ENCODE measurements around the gene AGTPBP1.

Gene AGTPBP1

GRCh38 chr9:85569988-85570387 is 171.8 kb downstream of the AGTPBP1 start:
- no peak for TF ChIP-seq CTCF (IDR thresholded peaks at IDR 0.05; ENCODE audit: control extremely low read depth, extremely low read depth, low read depth, missing control alignments)
- CTCF ChIA-PET, result interaction anchor here (1.0 to 3.2 kb wide), 5 partner anchors 9 to 633 kb away, joined by 3 to 12 read pairs (median 3); no protein-coding TSS in a partner anchor

GRCh38 chr9:85559526-85559925 is 182.2 kb downstream of the AGTPBP1 start:
- ChIA-PET POLR2A (no interaction called here), CTCF (interaction anchor here (1.2 kb wide), 1 partner anchor 16 kb away, joined by 3 read pairs; no protein-coding TSS in a partner anchor)
- TF ChIP-seq CTCF (IDR thresholded peaks at IDR 0.05; ENCODE audit: control extremely low read depth, extremely low read depth, low read depth, missing control alignments), result no peak
- DNase-seq (ENCODE audit: extremely low spot score), result no peak

More at GRCh38 chr9:85569988-85570387, 171.8 kb downstream of the AGTPBP1 start:
- DNase-seq (ENCODE audit: extremely low spot score), result no peak
- POLR2A ChIA-PET, result no interaction called here

- peak; percentile 17 for DNase-seq (ENCODE audit: extremely low spot score)
- ChIA-PET POLR2A (no interaction called here), CTCF (no interaction called here)
- no peak for TF ChIP-seq CTCF (IDR thresholded peaks at IDR 0.05; ENCODE audit: control extremely low read depth, extremely low read depth, low read depth, missing control alignments)
Measured at GRCh38 chr9:85554349-85554748, 187.4 kb downstream of the AGTPBP1 start.

- TF ChIP-seq CTCF (IDR thresholded peaks at IDR 0.05; ENCODE audit: control extremely low read depth, extremely low read depth, low read depth, missing control alignments), result no peak
- ChIA-PET CTCF (no interaction called here), POLR2A (no interaction called here)
- DNase-seq (ENCODE audit: extremely low spot score), result no peak
Measured at GRCh38 chr9:85553475-85553874, 188.3 kb downstream of the AGTPBP1 start.

- TF ChIP-seq CTCF (IDR thresholded peaks at IDR 0.05; ENCODE audit: control extremely low read depth, extremely low read depth, low read depth, missing control alignments), result no peak
- POLR2A ChIA-PET, result no interaction called here
- CTCF ChIA-PET, result no interaction called here
Measured at GRCh38 chr9:85547599-85547998, 194.2 kb downstream of the AGTPBP1 start.

GRCh38 chr9:85543196-85543595 is 198.6 kb downstream of the AGTPBP1 start:
- no peak for DNase-seq (ENCODE audit: extremely low spot score)
- no peak for TF ChIP-seq CTCF (IDR thresholded peaks at IDR 0.05; ENCODE audit: control extremely low read depth, extremely low read depth, low read depth, missing control alignments)
- ChIA-PET POLR2A (no interaction called here), CTCF (no interaction called here)

More at GRCh38 chr9:85547599-85547998, 194.2 kb downstream of the AGTPBP1 start:
- DNase-seq (ENCODE audit: extremely low spot score), result no peak

GRCh38 chr9:85541876-85542275 is 199.9 kb downstream of the AGTPBP1 start:
- ChIA-PET CTCF (interaction anchor here (1.1 kb wide), 1 partner anchor 13 kb away, joined by 3 read pairs; no protein-coding TSS in a partner anchor), POLR2A (no interaction called here)
- no peak for TF ChIP-seq CTCF (IDR thresholded peaks at IDR 0.05; ENCODE audit: control extremely low read depth, extremely low read depth, low read depth, missing control alignments)
- no peak for DNase-seq (ENCODE audit: extremely low spot score)

Measured in GM10248 (cell line).